Karpas-422 (cell line): ENCODE measurements around the gene IRX2. TPM values are rescaled to one million over a fixed set of nuclear protein-coding genes. Genes with fewer than 3 reads are reported as not detected.

Source experiments
- DNase-seq: peaks from one replicate; pipeline ENCODE4 v3.0.0-alpha.2; 2015
- H2AFZ ChIP-seq: fragments of 200-600 bp; sonication (generic); 2 replicates; pipeline ENCODE4 v1.6.1; 2014; ENCODE audit warnings: antibody characterized with exemption, low read length, mixed read lengths
- H3K27ac ChIP-seq: fragments of 200-600 bp; sonication (generic); 2 replicates; pipeline ENCODE4 v1.5.1; 2014; ENCODE audit warnings: mild to moderate bottlenecking, low read length, moderate library complexity
- H3K27me3 ChIP-seq: fragments of 200-600 bp; sonication (generic); 2 replicates; pipeline ENCODE4 v1.6.1; 2014; ENCODE audit warnings: low read length, mixed read lengths
- H3K36me3 ChIP-seq: fragments of 200-600 bp; sonication (generic); 2 replicates; pipeline ENCODE4 v1.6.1; 2014; ENCODE audit warnings: low read length, mixed read lengths; ENCODE audit not compliant: insufficient read depth
- H3K4me1 ChIP-seq: fragments of 200-600 bp; sonication (generic); 2 replicates; pipeline ENCODE4 v1.6.1; 2014; ENCODE audit warnings: mild to moderate bottlenecking, low read length, mixed read lengths
- H3K4me2 ChIP-seq: fragments of 200-600 bp; sonication (generic); 2 replicates; pipeline ENCODE4 v1.6.1; 2014; ENCODE audit warnings: low read length, low read depth, mild to moderate bottlenecking; ENCODE audit not compliant: poor library complexity, severe bottlenecking
- H3K4me3 ChIP-seq: fragments of 200-600 bp; sonication (generic); 2 replicates; pipeline ENCODE4 v1.5.1; 2014; ENCODE audit warnings: mild to moderate bottlenecking, antibody characterized with exemption, low read length, mixed read lengths
- H3K79me2 ChIP-seq: fragments of 200-600 bp; sonication (generic); 2 replicates; pipeline ENCODE4 v1.6.1; 2014; ENCODE audit warnings: mild to moderate bottlenecking, low read length, mixed read lengths
- H3K9ac ChIP-seq: fragments of 200-600 bp; sonication (generic); 2 replicates; pipeline ENCODE4 v1.6.0; 2014; ENCODE audit warnings: low read length
- H3K9me2 ChIP-seq: fragments of 200-600 bp; sonication (generic), shearing (Covaris generic); replicated peaks from 2 replicates; pipeline ENCODE4 v1.6.0; 2014; ENCODE audit warnings: mild to moderate bottlenecking, low read length, moderate library complexity; ENCODE audit not compliant: insufficient read depth
- H3K9me3 ChIP-seq: fragments of 300-700, 200-600 bp; sonication (generic); 2 replicates; pipeline ENCODE4 v1.6.1; 2014; ENCODE audit warnings: low read length, mixed read lengths
- H4K20me1 ChIP-seq: fragments of 200-600 bp; sonication (generic); 2 replicates; pipeline ENCODE4 v1.6.1; 2014; ENCODE audit warnings: mild to moderate bottlenecking, antibody characterized with exemption, low read length, low read depth; ENCODE audit not compliant: insufficient read depth
- total RNA-seq: library from RNA; depleted of rRNA; stranded (reverse); fragments of >200 nt; shearing (Covaris generic); gene quantifications from 2 replicates; pipeline ENCODE4 v1.2.3, GENCODE V29; 2014; ENCODE audit warnings: low replicate concordance

The IRX2 gene
- total RNA-seq, 1 experiment from 2014 or later = not detected

DNA sequence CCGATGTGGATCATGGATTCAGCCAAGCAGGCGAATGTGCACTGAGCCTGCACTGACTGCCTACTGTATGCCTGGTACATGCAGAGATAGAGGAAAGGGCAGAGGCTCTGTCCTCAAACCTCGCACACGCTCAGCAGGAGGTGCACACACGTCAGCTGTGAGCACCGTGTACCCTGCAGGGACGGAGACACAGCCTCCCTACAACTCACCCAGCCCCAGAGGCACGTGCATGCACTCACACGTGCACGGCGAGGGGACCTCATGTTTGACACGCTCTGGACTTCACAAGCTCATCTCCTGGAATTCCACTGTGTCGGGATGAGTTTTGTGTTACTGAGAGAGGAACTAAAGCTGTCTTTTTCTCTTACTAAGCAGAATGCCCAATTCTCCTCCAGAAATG lies 48.4 kb downstream of the IRX2 start:
- Histone ChIP-seq H3K36me3 (no peaks in the 10 kb centered on the region), H3K9ac (no peak overlapping the region), H3K9me3 (no peaks in the 10 kb centered on the region), H3K4me2 (no peak overlapping the region), H3K27ac (no peak overlapping the region), H4K20me1 (no peaks in the 10 kb centered on the region), H3K9me2 (no peaks in the 10 kb centered on the region), H3K4me3 (no peak overlapping the region), H3K27me3 (no peaks in the 10 kb centered on the region), H2AFZ (no peak overlapping the region), H3K79me2 (no peaks in the 10 kb centered on the region), H3K4me1 (no peaks in the 10 kb centered on the region)
- DNase-seq = no peak

DNA sequence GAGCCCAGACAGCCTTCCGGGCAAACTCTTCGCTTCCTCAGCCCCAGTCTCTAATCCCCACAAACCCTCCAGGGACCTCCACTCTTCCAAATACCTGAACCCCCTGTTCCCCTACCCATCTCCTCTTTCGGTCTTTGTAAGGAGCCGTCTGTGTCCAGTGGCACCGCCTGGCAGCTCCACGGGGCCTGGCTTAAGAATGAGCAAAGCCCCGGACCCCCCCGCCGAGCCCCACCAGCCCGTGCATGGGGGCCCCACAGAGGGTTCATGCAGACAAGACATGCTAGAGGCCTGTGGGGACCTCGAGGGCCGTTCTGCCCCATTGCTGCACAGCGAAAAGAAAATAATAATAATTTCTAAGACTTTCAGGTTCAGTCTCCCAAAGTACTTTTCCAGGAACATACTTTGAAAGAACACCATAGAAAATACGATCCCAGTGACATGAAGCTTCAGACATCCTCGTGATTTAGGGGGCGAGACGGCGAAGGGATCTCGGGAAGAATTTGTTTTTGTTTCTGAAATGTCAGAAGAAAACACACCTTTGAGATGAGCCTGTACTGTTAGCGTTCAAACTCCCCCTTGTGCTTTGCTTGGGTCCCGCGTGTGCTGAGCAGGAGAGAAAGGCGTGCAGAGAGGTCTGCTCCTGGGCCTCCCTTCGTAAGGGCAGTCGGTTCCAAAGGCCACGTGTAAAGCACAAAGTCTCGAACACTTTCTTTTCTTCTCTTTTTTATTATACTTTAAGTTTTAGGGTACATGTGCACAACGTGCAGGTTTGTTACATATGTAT lies 49.2 kb downstream of the IRX2 start:
- no peaks in the 10 kb centered on the region for H3K79me2 ChIP-seq
- no peaks in the 10 kb centered on the region for H3K27me3 ChIP-seq
- H3K9ac ChIP-seq = no peak overlapping the region
- H3K27ac ChIP-seq = no peak overlapping the region
- no peak overlapping the region for H2AFZ ChIP-seq
- no peak overlapping the region for H3K4me3 ChIP-seq
- no peak for DNase-seq
- no peaks in the 10 kb centered on the region for H3K4me1 ChIP-seq
- H4K20me1 ChIP-seq = no peaks in the 10 kb centered on the region
- H3K4me2 ChIP-seq = no peak overlapping the region
- no peaks in the 10 kb centered on the region for H3K36me3 ChIP-seq
- H3K9me2 ChIP-seq = no peaks in the 10 kb centered on the region
- no peaks in the 10 kb centered on the region for H3K9me3 ChIP-seq

DNA sequence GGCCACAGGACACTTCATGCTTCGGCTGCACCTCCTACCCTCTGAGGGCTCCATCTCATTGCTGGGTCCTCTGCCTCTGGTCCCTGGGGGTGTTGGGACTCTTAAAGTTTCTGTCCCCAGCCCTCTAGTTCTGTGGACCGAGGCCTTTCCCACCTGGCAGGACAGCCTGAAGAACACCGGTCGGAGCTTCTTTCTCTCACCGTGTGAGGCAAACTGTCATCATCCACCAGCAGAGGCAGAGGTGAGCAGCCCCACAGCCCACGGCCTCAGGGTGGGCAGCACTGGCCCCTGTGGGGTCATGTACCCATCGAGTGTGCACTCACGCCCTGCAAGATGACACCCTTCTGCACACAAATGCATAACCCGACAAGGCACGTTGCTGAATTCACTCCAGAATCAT lies 49.9 kb downstream of the IRX2 start:
- Histone ChIP-seq H3K4me3 (no peak overlapping the region), H3K36me3 (no peaks in the 10 kb centered on the region)
- no peak for DNase-seq

DNA sequence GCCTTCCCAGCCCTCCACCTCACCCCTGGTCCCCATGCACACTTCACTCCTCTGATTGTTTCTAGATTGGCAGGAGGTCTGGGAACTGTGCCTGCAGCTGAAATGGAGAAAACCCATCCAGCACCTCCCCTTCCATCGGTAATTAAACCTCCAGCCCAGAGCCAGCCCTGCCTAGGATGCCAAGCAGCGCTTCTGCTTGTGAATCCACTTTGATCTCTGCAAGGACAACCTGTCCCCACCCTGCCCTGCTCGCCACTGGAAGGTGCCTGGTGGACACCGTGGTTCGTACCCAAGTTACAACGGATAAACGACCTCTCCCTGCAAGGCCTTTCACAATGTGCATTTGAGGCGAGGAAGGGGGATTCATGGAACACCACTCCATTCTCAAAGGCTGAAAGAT lies 50.6 kb downstream of the IRX2 start:
- Histone ChIP-seq H3K4me3 (no peak overlapping the region), H3K27ac (no peak overlapping the region), H3K36me3 (no peaks in the 10 kb centered on the region), H2AFZ (no peak overlapping the region), H3K9ac (no peak overlapping the region), H3K79me2 (no peaks in the 10 kb centered on the region), H3K4me2 (no peak overlapping the region), H3K9me2 (no peaks in the 10 kb centered on the region), H3K9me3 (no peaks in the 10 kb centered on the region; the same call in 1 of the 2 replicates), H3K4me1 (no peaks in the 10 kb centered on the region), H3K27me3 (no peaks in the 10 kb centered on the region), H4K20me1 (no peaks in the 10 kb centered on the region)
- no peak for DNase-seq

More for the DNA sequence above, 49.9 kb downstream of the IRX2 start:
- Histone ChIP-seq H3K9me3 (no peaks in the 10 kb centered on the region), H3K79me2 (no peaks in the 10 kb centered on the region), H3K4me2 (no peak overlapping the region), H4K20me1 (no peaks in the 10 kb centered on the region), H3K9me2 (no peaks in the 10 kb centered on the region), H3K27ac (no peak overlapping the region), H3K27me3 (no peaks in the 10 kb centered on the region), H3K4me1 (no peaks in the 10 kb centered on the region), H3K9ac (no peak overlapping the region), H2AFZ (no peak overlapping the region)

DNA sequence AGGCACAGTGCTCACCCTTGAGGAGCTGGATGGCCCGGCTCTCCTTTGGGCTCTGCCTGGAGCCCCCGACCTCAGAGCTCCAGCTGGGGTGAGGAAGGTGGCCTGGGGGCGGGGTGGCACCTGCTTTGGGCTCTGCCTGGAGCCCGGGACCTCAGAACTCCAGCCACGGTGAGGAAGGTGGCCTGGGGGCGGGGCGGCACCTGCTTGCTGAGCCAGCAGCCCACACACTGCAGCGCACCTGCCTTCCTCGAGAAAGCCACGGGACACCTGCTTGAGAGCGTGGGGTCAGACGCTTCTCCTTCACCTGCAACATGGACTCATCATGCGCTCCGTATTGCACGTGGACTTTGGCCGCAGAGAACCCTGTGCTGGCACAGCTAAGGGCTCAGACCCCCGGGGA lies 51.8 kb downstream of the IRX2 start:
- Histone ChIP-seq H3K9me2 (no peaks in the 10 kb centered on the region), H2AFZ (no peak overlapping the region), H3K27me3 (no peaks in the 10 kb centered on the region), H3K79me2 (no peaks in the 10 kb centered on the region), H3K4me2 (no peak overlapping the region), H3K4me3 (no peak overlapping the region), H3K9me3 (peaks cover 4% of the 10 kb centered on the region), H3K9ac (no peak overlapping the region), H4K20me1 (no peaks in the 10 kb centered on the region), H3K36me3 (no peaks in the 10 kb centered on the region), H3K4me1 (no peaks in the 10 kb centered on the region), H3K27ac (no peak overlapping the region)
- DNase-seq = no peak

DNA sequence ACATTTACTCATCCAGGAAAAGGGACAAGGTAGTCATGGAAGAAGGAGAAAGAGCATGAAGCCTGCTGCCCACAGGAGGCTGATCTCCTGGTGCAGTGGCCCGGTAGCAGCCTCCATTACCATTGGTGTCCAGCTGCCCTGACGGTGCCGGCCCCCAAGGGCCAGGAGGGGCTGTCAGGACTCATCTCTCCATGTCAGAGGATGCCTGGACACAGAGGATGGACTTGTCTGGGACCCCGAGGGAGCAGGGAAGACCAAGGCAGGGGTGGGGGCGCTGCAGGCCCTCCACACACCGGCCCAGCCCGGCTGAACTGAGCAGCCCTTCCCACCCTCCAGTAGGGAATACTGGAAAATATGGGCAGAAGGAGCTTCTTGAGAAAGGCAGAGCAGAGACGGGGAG lies 52.2 kb downstream of the IRX2 start:
- Histone ChIP-seq H3K9me3 (peaks cover 4% of the 10 kb centered on the region), H3K9ac (no peak overlapping the region)

DNA sequence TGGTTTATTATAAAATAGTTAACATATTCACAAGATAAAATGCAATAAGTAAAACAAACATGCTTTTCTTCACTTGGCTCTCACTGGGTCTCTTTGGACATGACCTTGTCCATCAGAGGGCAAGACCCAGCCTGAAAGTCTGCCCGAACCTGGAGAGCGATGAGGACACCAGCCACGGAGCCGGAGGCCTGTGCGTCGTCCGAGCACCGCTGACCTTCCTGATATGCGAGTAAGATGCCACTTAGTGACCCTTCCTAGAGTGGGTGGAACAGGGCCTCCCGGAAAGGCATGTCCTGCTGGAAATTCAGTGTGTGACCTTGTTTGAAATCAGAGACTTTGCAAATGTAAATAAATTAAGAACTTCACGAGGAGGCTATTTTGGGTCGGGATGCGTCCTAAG lies 52.9 kb downstream of the IRX2 start:
- no peaks in the 10 kb centered on the region for H3K9me2 ChIP-seq
- H3K4me2 ChIP-seq = no peak overlapping the region
- H2AFZ ChIP-seq = no peak overlapping the region
- H3K9me3 ChIP-seq = peaks cover 4% of the 10 kb centered on the region
- H3K36me3 ChIP-seq = no peaks in the 10 kb centered on the region
- no peaks in the 10 kb centered on the region for H3K27me3 ChIP-seq
- no peak for DNase-seq
- H3K4me1 ChIP-seq = no peaks in the 10 kb centered on the region
- H3K4me3 ChIP-seq = no peak overlapping the region
- no peaks in the 10 kb centered on the region for H3K79me2 ChIP-seq
- no peak overlapping the region for H3K27ac ChIP-seq
- H4K20me1 ChIP-seq = no peaks in the 10 kb centered on the region
- H3K9ac ChIP-seq = no peak overlapping the region

More for the DNA sequence above, 52.2 kb downstream of the IRX2 start:
- no peak overlapping the region for H3K4me3 ChIP-seq
- H3K4me1 ChIP-seq = no peaks in the 10 kb centered on the region
- H3K9me2 ChIP-seq = no peaks in the 10 kb centered on the region
- no peak overlapping the region for H3K4me2 ChIP-seq
- no peaks in the 10 kb centered on the region for H3K27me3 ChIP-seq
- DNase-seq = no peak
- H3K36me3 ChIP-seq = no peaks in the 10 kb centered on the region
- no peak overlapping the region for H2AFZ ChIP-seq
- no peak overlapping the region for H3K27ac ChIP-seq
- no peaks in the 10 kb centered on the region for H4K20me1 ChIP-seq
- H3K79me2 ChIP-seq = no peaks in the 10 kb centered on the region

DNA sequence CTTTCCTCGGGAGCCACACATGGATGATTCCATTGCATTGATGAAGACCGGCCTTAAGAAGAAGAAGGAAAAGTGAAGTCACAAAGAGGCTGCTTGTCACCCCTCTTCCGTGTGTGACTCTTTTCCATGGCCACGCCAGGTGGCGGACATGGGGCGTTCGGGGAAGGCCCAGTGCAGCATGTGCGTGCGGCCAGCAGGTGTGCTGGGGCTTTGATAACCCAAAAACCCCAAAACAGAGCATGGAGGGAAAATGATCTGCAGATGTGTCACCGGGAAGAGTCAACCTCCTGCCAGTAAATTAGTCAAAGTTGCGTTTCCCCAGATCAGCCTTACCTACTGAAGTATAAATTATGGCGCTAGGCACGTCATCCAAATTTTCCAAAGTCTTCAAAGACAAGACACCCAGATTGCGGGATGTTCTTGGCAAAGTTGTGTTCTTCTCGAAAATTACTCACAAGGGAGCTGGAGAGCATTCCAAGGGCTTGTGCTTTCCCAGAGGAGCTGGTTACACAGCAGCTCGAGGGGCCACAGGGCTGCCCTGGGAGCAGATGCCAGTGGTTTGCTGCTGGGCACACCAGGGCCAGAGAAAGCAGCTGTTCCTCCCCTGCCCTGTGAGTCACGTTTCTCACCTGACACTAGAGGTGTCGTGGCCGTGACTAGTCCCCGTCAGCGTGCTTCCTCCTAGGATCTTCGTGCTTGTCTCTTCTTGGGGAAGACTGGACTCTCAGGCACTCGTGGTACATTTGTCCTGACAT lies 53.9 kb downstream of the IRX2 start:
- Histone ChIP-seq H4K20me1 (no peaks in the 10 kb centered on the region), H2AFZ (no peak overlapping the region), H3K27me3 (no peaks in the 10 kb centered on the region), H3K9ac (no peak overlapping the region), H3K4me2 (no peak overlapping the region), H3K36me3 (no peaks in the 10 kb centered on the region), H3K79me2 (no peaks in the 10 kb centered on the region), H3K4me1 (no peaks in the 10 kb centered on the region), H3K9me2 (no peaks in the 10 kb centered on the region), H3K4me3 (no peak overlapping the region), H3K27ac (no peak overlapping the region), H3K9me3 (peaks cover 5% of the 10 kb centered on the region)
- no peak for DNase-seq
